Neutrophil (primary cell): ENCODE measurements around the gene CPB1.

ENCODE experiments used
- H3K27ac ChIP-seq: fragments of 200-600 bp; sonication (generic); 2 replicates; pipeline ENCODE4 v1.5.1; 2016; ENCODE audit warnings: mild to moderate bottlenecking, moderate library complexity
- H3K27me3 ChIP-seq: fragments of 200-600 bp; sonication (generic); 2 replicates; pipeline ENCODE4 v1.6.0; 2016; ENCODE audit warnings: mild to moderate bottlenecking
- H3K36me3 ChIP-seq: fragments of 200-600 bp; sonication (generic); 2 replicates; pipeline ENCODE4 v1.5.1; 2017
- H3K4me1 ChIP-seq, 2 experiments: fragments of 200-600 bp in 1 of 2; sonication (generic) in 1 of 2; 1 replicate in 1 of 2; 2 replicates in 1 of 2; pipeline versions ENCODE4 v1.5.1 to v1.6.1; 2013 to 2016; ENCODE audit warnings: low read depth in 1 of 2, low read length in 1 of 2, mild to moderate bottlenecking in 1 of 2, moderate library complexity in 1 of 2; ENCODE audit not compliant: control insufficient read depth in 1 of 2, insufficient read depth in 1 of 2
- H3K4me3 ChIP-seq, 2 experiments: fragments of 200-600 bp in 1 of 2; sonication (generic) in 1 of 2; 1 replicate in 1 of 2; 2 replicates in 1 of 2; pipeline ENCODE4 v1.5.1; 2013 to 2016; ENCODE audit warnings: low read depth in 1 of 2, low read length in 1 of 2, mild to moderate bottlenecking in 1 of 2, moderate library complexity in 1 of 2
- H3K9me3 ChIP-seq: fragments of 200-600 bp; sonication (generic); 2 replicates; pipeline ENCODE4 v1.5.1; 2016
- CTCF ChIP-seq: fragments of 200-600 bp; sonication (generic); IDR thresholded peaks from 2 replicates; pipeline ENCODE4 v1.5.1; 2016; ENCODE audit warnings: antibody characterized with exemption

CPB1 gene

GRCh38 chr3:148882288-148882687 lies 54.7 kb downstream of the CPB1 start:
- no peaks in the 10 kb centered on the region for H3K9me3 ChIP-seq
- no peak overlapping the region for H3K27ac ChIP-seq
- no peak overlapping the region for H3K4me3 ChIP-seq
- no peak for TF ChIP-seq CTCF
- no peaks in the 10 kb centered on the region for H3K36me3 ChIP-seq
- no peaks in the 10 kb centered on the region for H3K4me1 ChIP-seq
- H3K27me3 ChIP-seq: no peaks in the 10 kb centered on the region

- no peak for TF ChIP-seq CTCF
- Histone ChIP-seq H3K4me1 (no peaks in the 10 kb centered on the region), H3K27me3 (no peaks in the 10 kb centered on the region), H3K27ac (no peak overlapping the region), H3K36me3 (no peaks in the 10 kb centered on the region), H3K4me3 (no peak overlapping the region), H3K9me3 (no peaks in the 10 kb centered on the region)
These were observed 55.6 kb downstream of the CPB1 start for GRCh38 chr3:148883163-148883562.

GRCh38 chr3:148884261-148884660 lies 56.6 kb downstream of the CPB1 start:
- no peaks in the 10 kb centered on the region for H3K27me3 ChIP-seq
- H3K4me3 ChIP-seq: no peak overlapping the region
- no peaks in the 10 kb centered on the region for H3K4me1 ChIP-seq
- no peaks in the 10 kb centered on the region for H3K36me3 ChIP-seq
- no peaks in the 10 kb centered on the region for H3K9me3 ChIP-seq
- no peak for TF ChIP-seq CTCF
- H3K27ac ChIP-seq: no peak overlapping the region

DNA sequence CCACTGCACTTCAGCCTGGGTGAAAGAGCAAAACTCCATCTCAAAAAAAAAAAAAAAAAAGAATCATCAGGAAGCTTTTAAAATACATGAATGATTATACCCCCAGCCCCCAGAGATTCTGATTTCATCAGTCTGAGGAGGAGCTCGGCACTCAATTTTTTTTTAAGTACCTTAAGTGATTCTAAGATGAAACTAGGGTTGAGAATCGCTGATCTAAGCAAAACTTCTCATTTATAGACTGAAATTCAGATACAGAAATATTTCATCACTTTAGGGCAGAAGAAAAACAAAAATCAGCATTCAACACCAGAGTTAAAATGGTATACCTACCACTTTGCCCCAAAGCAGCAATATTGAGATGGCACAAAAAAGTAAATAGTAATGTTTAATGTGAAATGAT lies 62.2 kb downstream of the CPB1 start:
- H3K27ac ChIP-seq: no peak overlapping the region
- H3K27me3 ChIP-seq: no peaks in the 10 kb centered on the region
- H3K36me3 ChIP-seq: no peaks in the 10 kb centered on the region
- TF ChIP-seq CTCF: no peak
- H3K4me3 ChIP-seq: no peak overlapping the region
- H3K9me3 ChIP-seq: no peaks in the 10 kb centered on the region
- H3K4me1 ChIP-seq: no peaks in the 10 kb centered on the region

- Histone ChIP-seq H3K27me3 (no peaks in the 10 kb centered on the region), H3K27ac (no peak overlapping the region), H3K4me1 (no peaks in the 10 kb centered on the region), H3K36me3 (no peaks in the 10 kb centered on the region), H3K9me3 (no peaks in the 10 kb centered on the region), H3K4me3 (no peak overlapping the region)
- no peak for TF ChIP-seq CTCF
These were observed 68.5 kb downstream of the CPB1 start for GRCh38 chr3:148896062-148896461.
